ENCODE measurements around the gene TPGS2. TPM values are rescaled to one million over a fixed set of nuclear protein-coding genes. Genes with fewer than 3 reads are reported as not detected.

TPGS2 gene
- total RNA-seq, 2 experiments from 2014 or later, result 137 to 141 TPM

- DNase-seq (no peak), ATAC-seq (no peak)
- peaks cover 3% of the 10 kb centered on the region for H3K4me1 Mint-ChIP-seq (ENCODE audit: low read depth)
- POLR2A ChIA-PET, result no interaction called here
- H3K4me3 Mint-ChIP-seq, result no peak overlapping the region
- H3K27ac Mint-ChIP-seq, result no peak overlapping the region
- no peaks in the 10 kb centered on the region for H3K9me3 Mint-ChIP-seq (ENCODE audit: insufficient read depth)
- H3K36me3 Mint-ChIP-seq (ENCODE audit: low read depth), result peaks cover 56% of the 10 kb centered on the region
- CTCF ChIA-PET, result interaction anchor here (0.8 to 5.3 kb wide), 3 partner anchors 10 to 121 kb away, joined by 3 to 50 read pairs (median 7); no protein-coding TSS in a partner anchor
- H3K27me3 Mint-ChIP-seq (ENCODE audit: low read depth), result no peaks in the 10 kb centered on the region
These were observed 20.1 kb downstream of the TPGS2 start for GRCh38 chr18:36808681-36809080.

GRCh38 chr18:36805105-36805504, 23.7 kb downstream of the TPGS2 start:
- CTCF ChIA-PET, result interaction anchor here (1.3 to 1.9 kb wide), 2 partner anchors 24 to 117 kb away, joined by 4 to 6 read pairs; partner anchors contain the start of gene KIAA1328
- H3K4me3 Mint-ChIP-seq, result no peak overlapping the region
- peaks cover 3% of the 10 kb centered on the region for H3K4me1 Mint-ChIP-seq (ENCODE audit: low read depth)
- H3K27ac Mint-ChIP-seq, result no peak overlapping the region
- H3K9me3 Mint-ChIP-seq (ENCODE audit: insufficient read depth), result no peaks in the 10 kb centered on the region
- ATAC-seq (no peak), DNase-seq (no peak)
- no peaks in the 10 kb centered on the region for H3K27me3 Mint-ChIP-seq (ENCODE audit: low read depth)
- POLR2A ChIA-PET, result no interaction called here
- peaks cover 62% of the 10 kb centered on the region for H3K36me3 Mint-ChIP-seq (ENCODE audit: low read depth)

DNA sequence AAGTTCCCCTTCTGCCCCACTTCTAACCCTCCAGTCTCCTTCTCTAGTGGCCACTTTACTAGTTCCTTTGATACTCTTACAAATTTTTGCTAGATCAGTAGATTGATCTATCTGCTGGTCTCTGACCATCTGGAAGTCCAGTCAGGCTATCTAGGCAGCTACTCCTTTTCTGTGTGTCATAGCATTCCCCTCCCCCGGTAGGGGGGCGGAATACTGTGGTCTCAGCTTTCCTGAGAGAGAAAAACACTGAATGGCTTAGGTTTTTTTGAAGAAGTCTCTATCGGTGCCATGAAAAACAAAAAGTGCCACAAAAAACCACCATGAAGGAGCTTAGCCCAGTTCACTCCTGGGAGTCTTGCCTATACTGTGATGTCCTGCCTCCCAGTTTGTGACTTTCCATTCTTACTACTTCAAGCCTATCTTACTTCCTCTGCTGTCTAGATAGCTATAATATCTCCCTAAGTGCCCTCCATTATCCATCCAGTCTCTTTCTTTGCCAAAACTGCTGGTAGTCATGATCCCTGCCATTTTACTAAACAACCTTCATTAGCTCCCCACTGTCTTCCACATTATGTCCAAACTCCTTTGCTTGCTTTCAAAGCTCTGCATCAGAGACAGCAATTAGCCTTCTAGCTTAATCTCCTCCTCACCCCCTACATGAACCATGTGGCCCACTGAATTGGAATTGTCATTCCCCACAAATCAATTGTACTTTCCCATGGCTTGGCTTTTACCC, 29.9 kb downstream of the TPGS2 start:
- POLR2A ChIA-PET, result no interaction called here
- DNase-seq, result no peak
- H3K9me3 Mint-ChIP-seq (ENCODE audit: insufficient read depth), result no peaks in the 10 kb centered on the region
- H3K36me3 Mint-ChIP-seq (ENCODE audit: low read depth), result peaks cover 74% of the 10 kb centered on the region
- H3K27ac Mint-ChIP-seq, result no peak overlapping the region
- no peaks in the 10 kb centered on the region for H3K27me3 Mint-ChIP-seq (ENCODE audit: low read depth)
- no peak overlapping the region for H3K4me3 Mint-ChIP-seq
- CTCF ChIA-PET, result interaction anchor here (1.1 to 1.6 kb wide), 3 partner anchors 9 to 111 kb away, joined by 3 to 7 read pairs (median 4); no protein-coding TSS in a partner anchor
- no peak for ATAC-seq
- H3K4me1 Mint-ChIP-seq (ENCODE audit: low read depth), result no peaks in the 10 kb centered on the region

DNA sequence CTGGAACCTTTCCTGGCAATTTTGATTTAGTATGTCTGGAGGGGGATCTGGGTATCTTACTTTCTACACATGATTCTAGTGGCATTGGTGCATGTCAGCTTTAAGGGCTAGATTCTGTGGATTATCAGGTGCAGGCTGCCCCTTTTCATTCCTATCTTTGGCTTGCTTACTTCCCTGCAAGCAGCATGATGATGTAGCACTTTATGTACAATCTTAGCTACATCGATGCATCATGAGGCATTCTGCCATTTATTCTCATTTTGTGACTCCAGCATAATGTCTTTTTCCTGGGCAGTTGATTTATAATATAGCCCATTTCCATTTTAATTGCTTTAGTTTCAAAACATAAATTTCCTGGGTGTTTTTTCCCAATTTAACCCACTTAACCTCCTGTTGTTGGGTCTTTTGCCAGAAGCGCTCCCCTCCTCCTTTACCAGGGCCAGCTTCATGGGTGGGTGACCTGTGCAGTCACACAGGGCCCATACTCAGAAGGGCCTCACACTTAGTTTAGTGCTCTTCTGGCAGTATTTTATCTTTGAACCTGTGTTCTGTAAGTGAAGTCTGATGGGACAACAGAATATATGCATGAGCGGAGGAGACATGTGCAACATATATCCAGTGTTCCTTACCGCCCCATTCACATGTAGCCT, 36.0 kb downstream of the TPGS2 start:
- no peak for ATAC-seq
- CTCF ChIA-PET, result no interaction called here
- Mint-ChIP-seq H3K9me3 (ENCODE audit: insufficient read depth) (no peaks in the 10 kb centered on the region), H3K27ac (no peak overlapping the region), H3K36me3 (ENCODE audit: low read depth) (peaks cover 81% of the 10 kb centered on the region), H3K27me3 (ENCODE audit: low read depth) (no peaks in the 10 kb centered on the region), H3K4me3 (no peak overlapping the region), H3K4me1 (ENCODE audit: low read depth) (no peaks in the 10 kb centered on the region)
- POLR2A ChIA-PET, result no interaction called here
- no peak for DNase-seq

GRCh38 chr18:36786686-36787085, 42.1 kb downstream of the TPGS2 start:
- Mint-ChIP-seq H3K36me3 (ENCODE audit: low read depth) (peaks cover 51% of the 10 kb centered on the region), H3K27ac (no peak overlapping the region), H3K27me3 (ENCODE audit: low read depth) (no peaks in the 10 kb centered on the region), H3K4me1 (ENCODE audit: low read depth) (no peaks in the 10 kb centered on the region), H3K9me3 (ENCODE audit: insufficient read depth) (no peaks in the 10 kb centered on the region), H3K4me3 (no peak overlapping the region)
- ChIA-PET CTCF (no interaction called here), POLR2A (no interaction called here)
- no peak for ATAC-seq
- no peak for DNase-seq

DNA sequence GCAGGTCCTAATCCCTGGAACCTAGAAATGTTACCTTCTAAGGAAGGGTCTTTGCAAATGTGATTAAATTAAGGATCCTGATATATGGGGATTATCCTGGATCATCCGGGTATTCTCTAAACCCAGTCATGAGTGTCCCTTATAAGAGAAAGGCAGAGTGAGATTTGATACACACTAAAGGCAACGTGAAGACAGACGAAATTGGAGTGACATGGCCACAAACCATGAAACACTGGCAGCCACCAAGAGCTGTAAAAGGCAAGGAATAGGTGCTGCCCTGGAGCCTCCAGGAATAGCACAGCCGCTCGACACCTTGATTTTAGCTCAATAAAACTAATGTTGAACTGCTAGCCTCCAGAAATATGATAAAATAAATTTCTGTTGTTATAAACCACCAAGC, 45.0 kb downstream of the TPGS2 start:
- Mint-ChIP-seq H3K4me1 (ENCODE audit: low read depth) (no peaks in the 10 kb centered on the region), H3K27ac (no peak overlapping the region), H3K4me3 (no peak overlapping the region), H3K27me3 (ENCODE audit: low read depth) (no peaks in the 10 kb centered on the region), H3K36me3 (ENCODE audit: low read depth) (peaks cover 38% of the 10 kb centered on the region), H3K9me3 (ENCODE audit: insufficient read depth) (no peaks in the 10 kb centered on the region)
- ATAC-seq (no peak), DNase-seq (no peak)
- CTCF ChIA-PET, result no interaction called here
- POLR2A ChIA-PET, result no interaction called here

GRCh38 chr18:36782710-36783109, 46.1 kb downstream of the TPGS2 start:
- no peak overlapping the region for H3K27ac Mint-ChIP-seq
- no peak overlapping the region for H3K4me3 Mint-ChIP-seq
- ChIA-PET CTCF (no interaction called here), POLR2A (no interaction called here)
- H3K4me1 Mint-ChIP-seq (ENCODE audit: low read depth), result no peaks in the 10 kb centered on the region
- H3K9me3 Mint-ChIP-seq (ENCODE audit: insufficient read depth), result no peaks in the 10 kb centered on the region
- DNase-seq (no peak), ATAC-seq (no peak)
- no peaks in the 10 kb centered on the region for H3K27me3 Mint-ChIP-seq (ENCODE audit: low read depth)
- H3K36me3 Mint-ChIP-seq (ENCODE audit: low read depth), result peaks cover 30% of the 10 kb centered on the region

DNA sequence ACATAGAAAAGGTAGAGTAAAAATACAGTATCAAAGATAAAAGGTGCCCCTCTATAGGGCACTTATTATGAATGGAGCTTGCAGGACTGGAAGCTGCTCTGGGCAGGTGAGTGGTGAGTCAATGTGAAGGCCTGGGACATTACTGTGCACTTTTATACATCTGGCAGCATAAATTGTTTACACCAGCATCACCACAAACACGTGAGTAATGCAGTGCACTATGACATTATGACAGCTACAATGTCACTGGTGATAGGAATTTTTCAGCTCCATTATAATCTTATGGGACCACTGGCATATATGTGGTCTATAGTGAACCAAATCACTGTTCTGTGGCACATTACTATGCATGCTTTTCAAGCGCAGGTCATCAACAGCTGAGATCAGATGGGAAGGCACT, 48.1 kb downstream of the TPGS2 start:
- H3K27ac Mint-ChIP-seq, result no peak overlapping the region
- no peaks in the 10 kb centered on the region for H3K4me1 Mint-ChIP-seq (ENCODE audit: low read depth)
- H3K27me3 Mint-ChIP-seq (ENCODE audit: low read depth), result no peaks in the 10 kb centered on the region
- no peaks in the 10 kb centered on the region for H3K9me3 Mint-ChIP-seq (ENCODE audit: insufficient read depth)
- ChIA-PET CTCF (no interaction called here), POLR2A (no interaction called here)
- no peak overlapping the region for H3K4me3 Mint-ChIP-seq
- ATAC-seq (no peak), DNase-seq (no peak)
- peaks cover 20% of the 10 kb centered on the region for H3K36me3 Mint-ChIP-seq (ENCODE audit: low read depth)

DNA sequence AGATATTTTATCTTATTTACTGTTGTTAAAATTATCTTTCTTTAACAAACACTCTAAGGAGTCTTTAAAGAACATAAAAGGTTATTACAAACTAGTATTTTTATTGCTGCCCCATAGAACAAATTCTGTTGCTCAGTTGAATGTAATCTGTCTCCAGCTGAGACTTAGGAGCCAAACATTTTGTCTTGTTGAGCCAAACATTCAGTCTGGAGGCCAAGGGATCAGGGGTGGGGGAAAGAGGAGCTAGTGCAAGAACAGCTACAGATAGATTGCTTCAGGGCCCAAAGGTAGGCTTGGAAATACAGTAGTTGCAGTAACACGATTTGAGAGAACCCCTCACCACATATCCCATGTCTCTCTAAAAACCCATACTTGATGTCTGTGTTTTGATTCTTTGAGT, 51.2 kb downstream of the TPGS2 start:
- no peak overlapping the region for H3K27ac Mint-ChIP-seq
- POLR2A ChIA-PET, result no interaction called here
- ATAC-seq, result no peak
- H3K36me3 Mint-ChIP-seq (ENCODE audit: low read depth), result peaks cover 13% of the 10 kb centered on the region
- H3K4me1 Mint-ChIP-seq (ENCODE audit: low read depth), result no peaks in the 10 kb centered on the region
- H3K4me3 Mint-ChIP-seq, result no peak overlapping the region
- H3K9me3 Mint-ChIP-seq (ENCODE audit: insufficient read depth), result no peaks in the 10 kb centered on the region
- no peak for DNase-seq
- H3K27me3 Mint-ChIP-seq (ENCODE audit: low read depth), result no peaks in the 10 kb centered on the region
- CTCF ChIA-PET, result no interaction called here

- H3K27me3 Mint-ChIP-seq (ENCODE audit: low read depth), result no peaks in the 10 kb centered on the region
- ChIA-PET CTCF (no interaction called here), POLR2A (no interaction called here)
- H3K36me3 Mint-ChIP-seq (ENCODE audit: low read depth), result peaks cover 13% of the 10 kb centered on the region
- no peak for DNase-seq
- no peaks in the 10 kb centered on the region for H3K9me3 Mint-ChIP-seq (ENCODE audit: insufficient read depth)
- H3K4me3 Mint-ChIP-seq, result no peak overlapping the region
- ATAC-seq, result no peak
- H3K27ac Mint-ChIP-seq, result no peak overlapping the region
- H3K4me1 Mint-ChIP-seq (ENCODE audit: low read depth), result peaks cover 4% of the 10 kb centered on the region
These were observed 52.2 kb downstream of the TPGS2 start for GRCh38 chr18:36776650-36777049.

GRCh38 chr18:36775396-36775795, 53.4 kb downstream of the TPGS2 start:
- no peaks in the 10 kb centered on the region for H3K9me3 Mint-ChIP-seq (ENCODE audit: insufficient read depth)
- ATAC-seq (no peak), DNase-seq (no peak)
- H3K4me3 Mint-ChIP-seq, result no peak overlapping the region
- H3K4me1 Mint-ChIP-seq (ENCODE audit: low read depth), result peaks cover 12% of the 10 kb centered on the region
- no peaks in the 10 kb centered on the region for H3K27me3 Mint-ChIP-seq (ENCODE audit: low read depth)
- CTCF ChIA-PET, result no interaction called here
- peaks cover 10% of the 10 kb centered on the region for H3K36me3 Mint-ChIP-seq (ENCODE audit: low read depth)
- no peak overlapping the region for H3K27ac Mint-ChIP-seq
- POLR2A ChIA-PET, result no interaction called here

- CTCF ChIA-PET, result no interaction called here
- Mint-ChIP-seq H3K27me3 (ENCODE audit: low read depth) (peaks cover 2% of the 10 kb centered on the region), H3K4me1 (ENCODE audit: low read depth) (peaks cover 12% of the 10 kb centered on the region), H3K9me3 (ENCODE audit: insufficient read depth) (no peaks in the 10 kb centered on the region), H3K36me3 (ENCODE audit: low read depth) (no peaks in the 10 kb centered on the region), H3K27ac (no peak overlapping the region), H3K4me3 (no peak overlapping the region)
- no peak for DNase-seq
- POLR2A ChIA-PET, result no interaction called here
- ATAC-seq, result no peak
These were observed 56.5 kb downstream of the TPGS2 start for GRCh38 chr18:36772241-36772723.

Data from activated CD8-positive, alpha-beta T cell treated with anti-CD3 and anti-CD28 coated beads, Interleukin-2, amount 10 ng/mL, durations not matched to agents 7 days and 5 days (primary cell).